SK-N-SH (cell line): Measurements from ENCODE around the gene KIF16B. TPM values are rescaled to one million over a fixed set of nuclear protein-coding genes. Genes with fewer than 3 reads are reported as not detected.

Experiments
- CTCF ChIA-PET: fragments of 300-600, 350-600 bp; formaldehyde crosslinking; extraction: SDS; loops from one replicate; lab custom pipeline; 2021; lab: Yijun Ruan, JAX
- POLR2A ChIA-PET: fragments of 350-600 bp; sonication (Branson Sonifier 250); formaldehyde crosslinking; extraction: SDS; loops from one replicate; lab custom pipeline; 2020; ENCODE audit warnings: antibody characterized with exemption, inconsistent platforms; lab: Yijun Ruan, JAX
- DNase-seq: peaks from one replicate; pipeline ENCODE4 v3.0.0; 2012
- H2AFZ ChIP-seq: fragments of 200-600 bp; sonication (generic); 2 replicates; pipeline ENCODE4 v1.8.1; 2016; ENCODE audit warnings: antibody characterized with exemption, mild to moderate bottlenecking, low read depth
- H3F3A ChIP-seq: fragments of 200-600 bp; sonication (generic); replicated peaks from 2 replicates; pipeline ENCODE3; 2016; ENCODE audit warnings: antibody characterized with exemption, mild to moderate bottlenecking; ENCODE audit not compliant: insufficient read depth
- H3K27ac ChIP-seq, 2 experiments: fragments of 200-500 bp in 1 of 2; fragments of 200-600 bp in 1 of 2; sonication (Bioruptor generic) in 1 of 2; sonication (generic), shearing (Covaris generic) in 1 of 2; 2 replicates each; pipeline versions ENCODE4 v1.5.1 to v1.6.1; 2014 to 2016; ENCODE audit warnings: low read depth in 2 of 2, inconsistent platforms in 1 of 2, low read length in 1 of 2, mild to moderate bottlenecking in 1 of 2, mixed read lengths in 1 of 2
- H3K27me3 ChIP-seq: fragments of 200-600 bp; sonication (generic), shearing (Covaris generic); 2 replicates; pipeline ENCODE4 v1.6.1; 2016; ENCODE audit warnings: mixed run types; ENCODE audit not compliant: insufficient read depth
- H3K36me3 ChIP-seq, 2 experiments: fragments of 200-500 bp in 1 of 2; fragments of 200-600 bp in 1 of 2; sonication (Bioruptor generic) in 1 of 2; sonication (generic) in 1 of 2; replicated peaks in 1 of 2; 2 replicates each; pipeline versions ENCODE3 to v1.5.1; 2014 to 2016; ENCODE audit warnings: low read length in 1 of 2, mild to moderate bottlenecking in 1 of 2; ENCODE audit not compliant: insufficient read depth in 2 of 2, control insufficient read depth in 1 of 2
- H3K4me1 ChIP-seq, 2 experiments: fragments of 200-500 bp in 1 of 2; fragments of 200-600 bp in 1 of 2; sonication (Bioruptor generic) in 1 of 2; sonication (generic), shearing (Covaris generic) in 1 of 2; 2 replicates each; pipeline versions ENCODE4 v1.5.1 to v1.6.1; 2014 to 2016; ENCODE audit warnings: low read depth in 1 of 2, low read length in 1 of 2, mixed run types in 1 of 2; ENCODE audit not compliant: insufficient read depth in 2 of 2, control insufficient read depth in 1 of 2
- H3K4me2 ChIP-seq: fragments of 200-600 bp; sonication (generic), shearing (Covaris generic); 2 replicates; pipeline ENCODE4 v1.6.1; 2017; ENCODE audit warnings: mixed run types
- H3K4me3 ChIP-seq, 2 experiments: fragments of 200-500 bp in 1 of 2; fragments of 200-600 bp in 1 of 2; sonication (Bioruptor generic) in 1 of 2; sonication (generic), shearing (Covaris generic) in 1 of 2; 2 replicates each; pipeline versions ENCODE4 v1.5.1 to v1.8.1; 2014 to 2016; ENCODE audit warnings: low read depth in 2 of 2, inconsistent platforms in 1 of 2, low read length in 1 of 2, mild to moderate bottlenecking in 1 of 2, mixed read lengths in 1 of 2, moderate library complexity in 1 of 2
- H3K79me2 ChIP-seq: fragments of 200-600 bp; sonication (generic); 2 replicates; pipeline ENCODE4 v1.8.1; 2017; ENCODE audit warnings: mild to moderate bottlenecking; ENCODE audit not compliant: insufficient read depth
- H3K9ac ChIP-seq: fragments of 200-600 bp; sonication (generic); 2 replicates; pipeline ENCODE4 v1.6.1; 2017; ENCODE audit warnings: mixed run types
- H3K9me2 ChIP-seq: fragments of 200-600 bp; sonication (generic); 2 replicates; pipeline ENCODE4 v1.6.1; 2017; ENCODE audit warnings: mixed run types
- H3K9me3 ChIP-seq: fragments of 200-600 bp; sonication (generic); 2 replicates; pipeline ENCODE4 v1.6.1; 2017; ENCODE audit warnings: mixed run types, mild to moderate bottlenecking, moderate library complexity
- H4K20me1 ChIP-seq: fragments of 200-600 bp; sonication (generic); 2 replicates; pipeline ENCODE4 v1.6.1; 2017; ENCODE audit warnings: mild to moderate bottlenecking, mixed run types; ENCODE audit not compliant: insufficient read depth
- CHD2 ChIP-seq: fragments of 150-350 bp; IDR thresholded peaks from 2 replicates; pipeline ENCODE4 v1.6.1; 2018; ENCODE audit warnings: low read length; ENCODE audit not compliant: partially characterized antibody
- ELF1 ChIP-seq: IDR thresholded peaks from 2 replicates; pipeline ENCODE4 v1.4.0; 2012
- EP300 ChIP-seq, 2 experiments: IDR thresholded peaks; 2 replicates each; pipeline versions ENCODE4 v1.4.0 to v1.6.1; 2012; ENCODE audit warnings: borderline replicate concordance in 1 of 2, low read depth in 1 of 2, low read length in 1 of 2
- FOSL2 ChIP-seq: IDR thresholded peaks from 2 replicates; pipeline ENCODE4 v1.4.0; 2012; ENCODE audit warnings: low read depth, mild to moderate bottlenecking, moderate library complexity, borderline replicate concordance
- IRF3 ChIP-seq: fragments of 150-350 bp; IDR thresholded peaks from 2 replicates; pipeline ENCODE4 v1.6.1; 2016; ENCODE audit warnings: mild to moderate bottlenecking, low read depth, low read length
- JUND ChIP-seq: IDR thresholded peaks from 2 replicates; pipeline ENCODE4 v1.4.0; 2012
- MXI1 ChIP-seq: IDR thresholded peaks from 2 replicates; pipeline ENCODE4 v1.6.1; 2012; ENCODE audit warnings: mild to moderate bottlenecking, low read depth, low read length, improper control_type of control experiment
- NRF1 ChIP-seq: IDR thresholded peaks from 2 replicates; pipeline ENCODE4 v1.6.1; 2012; ENCODE audit warnings: low read depth, mild to moderate bottlenecking, low read length
- RCOR1 ChIP-seq: fragments of 150-350 bp; IDR thresholded peaks from 2 replicates; pipeline ENCODE4 v1.6.1; 2017; ENCODE audit warnings: antibody characterized with exemption, low read length
- RFX5 ChIP-seq: IDR thresholded peaks from 2 replicates; pipeline ENCODE4 v1.6.1; 2012; ENCODE audit warnings: mild to moderate bottlenecking, improper control_type of control experiment, low read length
- RXRA ChIP-seq: IDR thresholded peaks from 2 replicates; pipeline ENCODE4 v1.4.0; 2012; ENCODE audit warnings: low read depth, mild to moderate bottlenecking, borderline replicate concordance
- SMC3 ChIP-seq: IDR thresholded peaks from 2 replicates; pipeline ENCODE4 v1.6.1; 2012; ENCODE audit warnings: low read depth, low read length, improper control_type of control experiment
- TCF12 ChIP-seq: IDR thresholded peaks from 2 replicates; pipeline ENCODE4 v1.4.0; 2012
- WGBS: methylation state at CpG from one replicate; pipeline ENCODE4 v1.1.6; 2017; ENCODE audit warnings: low lambda C conversion rate; 5-methylcytosine and 5-hydroxymethylcytosine counted together
- polyA plus RNA-seq, 3 experiments: library from polyadenylated mRNA; depleted of rRNA; stranded (reverse); fragments of >200 nt; gene quantifications; 2 replicates each; pipeline ENCODE4 v1.2.3, GENCODE V29; 2012
- TF ChIP-seq, protein P1 (sequence below): IDR thresholded peaks from 2 replicates; pipeline ENCODE4; 2012
- TF ChIP-seq, protein P2 (sequence below): IDR thresholded peaks from 2 replicates; pipeline ENCODE4 v1.6.1; 2012; ENCODE audit warnings: mild to moderate bottlenecking, low read depth, low read length, moderate library complexity
- TF ChIP-seq, protein P3 (sequence below): IDR thresholded peaks from 2 replicates; pipeline ENCODE4 v1.4.0; 2012; ENCODE audit warnings: low read depth

KIF16B gene
- polyA plus RNA-seq, 1 of the 3 experiments (the other 2 are of a cell fraction) = 3.3 TPM

GRCh38 chr20:16611817-16612216 lies 38.6 kb upstream of the KIF16B start:
- Histone ChIP-seq H3F3A (no peaks in the 10 kb centered on the region), H3K9ac (no peak overlapping the region), H3K9me2 (no peaks in the 10 kb centered on the region), H3K4me1 (peaks cover 0 to 2% of the 10 kb centered on the region in 2 experiments; a peak in 1 of 4 replicates), H2AFZ (no peak overlapping the region), H3K36me3 (no peaks in the 10 kb centered on the region), H3K4me2 (no peak overlapping the region), H3K4me3 (no peak overlapping the region), H3K27ac (no peak overlapping the region), H3K27me3 (no peaks in the 10 kb centered on the region), H3K9me3 (no peaks in the 10 kb centered on the region), H3K79me2 (no peaks in the 10 kb centered on the region), H4K20me1 (no peaks in the 10 kb centered on the region)
- TF ChIP-seq NRF1 = no peak
- TF ChIP-seq EP300 (IDR thresholded peaks at IDR 0.05; ENCODE audit: borderline replicate concordance in 1 of 2, low read depth in 1 of 2, low read length in 1 of 2) = no peak
- ChIA-PET POLR2A (no interaction called here), CTCF (interaction anchor here (1.4 kb wide), 1 partner anchor 10 kb away, joined by 5 read pairs; no protein-coding TSS in a partner anchor)
- DNase-seq = no peak
- WGBS = 64% methylated on average over 6 of the region's 6 CpGs

DNA sequence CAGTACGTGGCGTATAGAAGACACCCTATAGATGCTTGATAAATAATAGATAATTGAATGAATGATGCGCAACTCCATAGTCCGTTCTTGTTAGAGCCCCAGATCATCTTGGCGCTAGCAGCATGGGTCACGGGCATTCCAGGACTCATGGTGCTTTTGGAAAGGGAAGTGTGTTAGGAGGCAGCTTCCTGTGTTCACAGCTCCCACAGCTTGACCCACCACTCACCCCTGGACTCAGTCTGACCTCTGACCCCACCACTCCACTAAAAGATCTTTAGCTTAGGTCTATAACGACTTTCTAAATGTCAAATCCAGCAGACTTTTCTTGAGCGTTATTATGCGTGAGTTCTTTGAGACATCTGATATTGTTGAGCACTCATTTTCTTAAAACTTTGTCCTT lies 35.8 kb upstream of the KIF16B start:
- H3K4me3 ChIP-seq = no peak overlapping the region

More for the DNA sequence above, 35.8 kb upstream of the KIF16B start:
- Histone ChIP-seq H3K79me2 (no peaks in the 10 kb centered on the region), H3K9ac (no peak overlapping the region), H3K4me2 (no peak overlapping the region), H4K20me1 (no peaks in the 10 kb centered on the region), H3K27me3 (no peaks in the 10 kb centered on the region), H2AFZ (no peak overlapping the region), H3K27ac (no peak overlapping the region), H3K36me3 (no peaks in the 10 kb centered on the region), H3K4me1 (no peaks in the 10 kb centered on the region; a peak in 1 of 4 replicates), H3F3A (no peaks in the 10 kb centered on the region), H3K9me2 (no peaks in the 10 kb centered on the region), H3K9me3 (no peaks in the 10 kb centered on the region)
- POLR2A ChIA-PET = no interaction called here
- DNase-seq = no peak
- TF ChIP-seq RXRA (no peak), ELF1 (no peak), IRF3 (no peak), CHD2 (no peak), TCF12 (no peak), SMC3 (no peak), RFX5 (no peak), RCOR1 (no peak), FOSL2 (no peak), MXI1 (no peak), JUND (no peak)
- TF ChIP-seq, protein P1, sequence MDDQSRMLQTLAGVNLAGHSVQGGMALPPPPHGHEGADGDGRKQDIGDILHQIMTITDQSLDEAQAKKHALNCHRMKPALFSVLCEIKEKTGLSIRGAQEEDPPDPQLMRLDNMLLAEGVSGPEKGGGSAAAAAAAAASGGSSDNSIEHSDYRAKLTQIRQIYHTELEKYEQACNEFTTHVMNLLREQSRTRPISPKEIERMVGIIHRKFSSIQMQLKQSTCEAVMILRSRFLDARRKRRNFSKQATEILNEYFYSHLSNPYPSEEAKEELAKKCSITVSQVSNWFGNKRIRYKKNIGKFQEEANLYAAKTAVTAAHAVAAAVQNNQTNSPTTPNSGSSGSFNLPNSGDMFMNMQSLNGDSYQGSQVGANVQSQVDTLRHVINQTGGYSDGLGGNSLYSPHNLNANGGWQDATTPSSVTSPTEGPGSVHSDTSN = no peak
- TF ChIP-seq, protein P2, sequence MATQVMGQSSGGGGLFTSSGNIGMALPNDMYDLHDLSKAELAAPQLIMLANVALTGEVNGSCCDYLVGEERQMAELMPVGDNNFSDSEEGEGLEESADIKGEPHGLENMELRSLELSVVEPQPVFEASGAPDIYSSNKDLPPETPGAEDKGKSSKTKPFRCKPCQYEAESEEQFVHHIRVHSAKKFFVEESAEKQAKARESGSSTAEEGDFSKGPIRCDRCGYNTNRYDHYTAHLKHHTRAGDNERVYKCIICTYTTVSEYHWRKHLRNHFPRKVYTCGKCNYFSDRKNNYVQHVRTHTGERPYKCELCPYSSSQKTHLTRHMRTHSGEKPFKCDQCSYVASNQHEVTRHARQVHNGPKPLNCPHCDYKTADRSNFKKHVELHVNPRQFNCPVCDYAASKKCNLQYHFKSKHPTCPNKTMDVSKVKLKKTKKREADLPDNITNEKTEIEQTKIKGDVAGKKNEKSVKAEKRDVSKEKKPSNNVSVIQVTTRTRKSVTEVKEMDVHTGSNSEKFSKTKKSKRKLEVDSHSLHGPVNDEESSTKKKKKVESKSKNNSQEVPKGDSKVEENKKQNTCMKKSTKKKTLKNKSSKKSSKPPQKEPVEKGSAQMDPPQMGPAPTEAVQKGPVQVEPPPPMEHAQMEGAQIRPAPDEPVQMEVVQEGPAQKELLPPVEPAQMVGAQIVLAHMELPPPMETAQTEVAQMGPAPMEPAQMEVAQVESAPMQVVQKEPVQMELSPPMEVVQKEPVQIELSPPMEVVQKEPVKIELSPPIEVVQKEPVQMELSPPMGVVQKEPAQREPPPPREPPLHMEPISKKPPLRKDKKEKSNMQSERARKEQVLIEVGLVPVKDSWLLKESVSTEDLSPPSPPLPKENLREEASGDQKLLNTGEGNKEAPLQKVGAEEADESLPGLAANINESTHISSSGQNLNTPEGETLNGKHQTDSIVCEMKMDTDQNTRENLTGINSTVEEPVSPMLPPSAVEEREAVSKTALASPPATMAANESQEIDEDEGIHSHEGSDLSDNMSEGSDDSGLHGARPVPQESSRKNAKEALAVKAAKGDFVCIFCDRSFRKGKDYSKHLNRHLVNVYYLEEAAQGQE = no peak
- TF ChIP-seq, protein P3, sequence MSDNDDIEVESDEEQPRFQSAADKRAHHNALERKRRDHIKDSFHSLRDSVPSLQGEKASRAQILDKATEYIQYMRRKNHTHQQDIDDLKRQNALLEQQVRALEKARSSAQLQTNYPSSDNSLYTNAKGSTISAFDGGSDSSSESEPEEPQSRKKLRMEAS = no peak
- WGBS = 80% methylated on average over 8 of the region's 9 CpGs
- CTCF ChIA-PET = no interaction called here
